HG02642 (cell line): Measurements from ENCODE around the gene COX6A1.
"Not testable (repeated sequence)": the region's sequence is repeated elsewhere in the genome, so short reads cannot be mapped to it uniquely, and the experiment has no call there.

Source experiments
- ATAC-seq: cut with Tn5 transposase; IDR thresholded peaks from one replicate; pipeline ENCODE4 v1.9.1; 2021; ENCODE audit warnings: mild to moderate bottlenecking; ENCODE audit not compliant: unreplicated experiment, poor library complexity

The COX6A1 gene

DNA sequence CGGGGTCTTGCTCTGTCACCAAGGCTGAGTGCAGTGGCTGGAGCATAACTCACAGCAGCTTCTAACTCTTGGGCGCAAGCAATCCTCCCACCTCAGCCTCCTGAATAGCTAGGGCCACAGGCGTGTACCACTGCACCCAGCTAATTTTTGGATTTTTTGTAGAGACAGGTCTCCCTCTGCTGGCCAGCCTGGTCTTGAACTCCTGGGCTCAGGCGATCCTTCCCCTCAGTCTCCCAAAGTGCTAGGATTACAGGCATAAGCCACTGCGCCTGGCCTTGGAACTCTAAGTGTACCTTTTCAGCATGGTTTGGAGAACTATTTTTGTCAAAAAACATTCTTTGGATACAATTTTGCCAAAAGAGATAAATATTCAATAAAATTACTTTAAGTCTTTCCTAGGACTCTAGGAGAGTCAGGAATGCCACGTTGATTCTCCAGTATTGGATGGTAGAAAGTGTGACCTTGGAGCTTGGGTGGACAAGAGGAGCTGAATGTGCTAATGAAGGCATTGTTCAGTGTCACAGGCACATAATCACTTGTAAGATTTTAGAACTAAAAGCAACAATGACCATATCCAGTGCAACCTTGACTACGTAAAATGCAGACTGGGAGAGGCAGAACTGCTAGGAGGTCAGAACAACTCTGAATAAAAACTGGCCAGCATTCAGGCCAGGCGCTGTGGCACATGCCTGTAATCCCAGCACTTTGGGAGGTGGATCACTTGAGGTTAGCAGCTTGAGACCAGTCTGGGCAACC lies 28.8 kb downstream of the COX6A1 start:
- no peak for ATAC-seq

DNA sequence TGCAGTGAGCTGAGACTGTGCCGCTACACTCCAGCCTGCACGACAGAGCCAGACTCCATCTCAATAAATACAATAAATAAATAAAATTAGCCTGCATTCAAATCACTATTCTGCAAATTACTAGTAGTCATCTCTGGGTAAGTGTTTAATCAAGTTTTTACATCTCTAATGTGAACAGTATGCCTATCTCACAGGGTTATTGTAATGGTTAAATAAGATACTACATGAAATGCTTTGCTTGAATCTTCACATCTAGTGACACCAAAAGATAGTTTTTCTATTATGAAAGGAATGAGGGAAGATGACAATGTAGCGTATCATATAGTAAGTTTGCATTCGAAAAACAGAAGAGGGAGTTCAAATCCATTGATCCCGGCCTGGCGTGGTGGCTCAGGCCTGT lies 29.5 kb downstream of the COX6A1 start:
- no peak for ATAC-seq

DNA sequence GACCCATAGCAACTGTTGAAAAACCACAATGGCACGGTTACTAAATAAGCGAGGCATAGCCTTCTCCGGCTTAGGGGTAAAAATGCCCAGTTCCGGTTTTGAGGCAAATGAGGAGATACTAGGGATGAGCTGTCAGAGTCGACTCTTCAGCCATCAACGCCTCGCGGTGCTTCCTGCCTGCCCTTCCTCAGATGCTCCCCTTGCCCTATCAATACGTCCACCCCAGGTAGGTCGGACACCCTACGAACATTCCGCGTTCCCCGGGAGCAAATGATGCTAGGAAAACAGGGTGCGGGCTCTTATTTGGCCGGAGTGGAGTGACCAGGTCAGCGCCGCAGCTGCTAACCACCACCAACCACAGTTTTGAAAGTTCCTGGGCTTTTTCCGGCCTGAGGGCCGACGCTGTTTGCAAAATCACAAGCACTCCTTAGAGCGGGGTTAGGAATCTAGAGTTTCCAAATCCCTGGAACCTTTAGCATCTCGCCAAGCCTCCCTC lies 30.5 kb downstream of the COX6A1 start:
- ATAC-seq, result peak; percentile 8

DNA sequence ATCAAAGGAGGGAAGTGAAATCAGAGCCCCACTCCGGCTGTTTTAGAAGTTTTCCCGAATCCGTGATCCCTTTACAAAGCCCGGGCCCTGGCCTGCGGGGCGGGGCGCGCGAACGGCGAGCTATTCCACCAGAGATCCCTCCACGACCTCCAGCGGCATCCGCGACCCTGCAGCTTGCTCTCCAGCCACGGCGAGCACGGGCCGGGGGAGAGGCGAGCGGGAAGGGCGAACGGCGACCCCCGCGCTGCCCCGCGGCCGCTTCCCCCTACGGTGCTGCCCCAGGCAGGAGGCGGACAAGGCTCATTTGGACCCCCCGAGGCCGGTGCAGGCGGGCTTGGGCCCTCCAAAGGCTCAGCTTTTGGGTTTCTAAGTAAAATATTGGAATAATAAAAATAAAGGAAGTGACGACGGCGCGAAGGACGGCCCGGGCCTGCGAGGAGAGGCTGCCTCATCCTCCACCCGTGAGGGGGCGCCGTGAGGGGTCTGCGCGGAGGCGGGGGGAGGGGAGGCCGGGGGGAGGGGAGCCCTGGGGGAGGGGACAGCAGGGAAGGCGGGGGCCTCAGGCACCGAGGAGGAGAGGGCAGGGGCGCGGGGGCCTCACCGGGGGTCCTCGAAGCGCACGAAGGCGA lies 31.0 kb downstream of the COX6A1 start:
- peak; percentile 36 for ATAC-seq

DNA sequence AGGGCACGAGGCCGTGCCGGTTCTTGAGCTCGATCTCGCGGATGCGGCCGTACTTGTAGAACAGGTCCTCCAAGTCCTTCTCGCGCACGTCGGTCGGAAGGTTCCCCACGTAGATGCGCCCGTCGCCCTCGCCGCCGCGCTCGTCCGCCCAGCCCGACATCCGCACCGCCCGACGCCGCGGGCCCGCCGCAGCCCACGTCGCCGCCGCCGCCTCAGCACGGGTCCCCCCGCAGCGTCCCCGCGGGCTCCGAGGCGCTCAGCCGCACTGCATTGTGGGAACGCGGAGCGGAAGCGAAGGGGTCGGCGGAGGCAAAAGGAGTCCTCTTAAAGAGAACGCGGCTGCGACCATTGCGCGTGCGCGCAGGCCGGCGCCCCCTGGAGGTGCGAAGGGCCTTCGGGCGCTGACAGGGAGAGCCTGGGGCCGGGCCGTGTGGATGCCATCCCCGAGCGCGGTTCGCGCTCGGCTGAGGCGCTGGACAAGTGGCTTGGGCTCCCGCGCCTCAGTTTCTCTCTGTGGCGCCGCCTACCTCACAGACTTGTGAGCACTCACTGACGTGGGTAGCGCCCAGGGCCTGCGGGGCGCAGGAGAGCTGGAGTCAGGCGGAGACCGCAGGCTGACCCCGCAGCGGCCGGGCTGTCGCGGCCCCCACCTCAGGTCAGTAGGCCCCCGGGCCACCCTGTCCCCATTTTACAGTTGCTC lies 31.7 kb downstream of the COX6A1 start, which contains the start of gene SRSF9:
TSS of gene SRSF9 (minus strand) at position 299 of the 700 bp plus-strand sequence. CDS start at position 160, 139 bp downstream.
- ATAC-seq, result peak; percentile 87

DNA sequence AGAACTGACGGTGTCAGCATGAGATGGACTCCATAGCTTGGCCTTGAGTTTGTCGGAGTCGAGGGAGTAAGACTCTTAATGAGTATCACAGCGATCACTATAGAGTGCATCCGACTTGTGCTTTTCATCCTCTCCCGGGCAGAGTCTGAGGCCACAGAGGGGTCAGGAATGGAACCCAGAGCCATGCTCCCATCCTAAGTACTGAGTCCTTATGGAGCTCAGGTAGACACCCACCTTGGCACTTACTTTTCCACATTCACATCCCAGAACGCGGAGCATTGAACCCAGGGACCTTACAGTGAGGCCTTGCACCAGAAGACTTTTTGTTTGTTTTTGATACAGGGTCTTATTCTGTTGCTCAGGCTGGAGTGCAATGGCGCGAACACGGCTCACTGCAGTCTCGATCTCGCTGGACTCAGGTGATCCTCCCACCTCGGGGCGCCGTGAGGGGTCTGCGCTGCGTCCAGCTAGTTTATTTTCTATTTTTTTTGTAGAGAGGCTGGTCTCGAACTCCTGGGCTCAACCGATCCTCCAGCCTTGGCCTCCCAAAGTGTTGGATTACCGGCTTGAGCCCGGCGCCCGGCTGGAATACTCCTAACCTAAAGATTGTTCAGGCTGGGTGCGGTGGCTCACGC lies 32.4 kb downstream of the COX6A1 start:
- peak; percentile 14 for ATAC-seq

DNA sequence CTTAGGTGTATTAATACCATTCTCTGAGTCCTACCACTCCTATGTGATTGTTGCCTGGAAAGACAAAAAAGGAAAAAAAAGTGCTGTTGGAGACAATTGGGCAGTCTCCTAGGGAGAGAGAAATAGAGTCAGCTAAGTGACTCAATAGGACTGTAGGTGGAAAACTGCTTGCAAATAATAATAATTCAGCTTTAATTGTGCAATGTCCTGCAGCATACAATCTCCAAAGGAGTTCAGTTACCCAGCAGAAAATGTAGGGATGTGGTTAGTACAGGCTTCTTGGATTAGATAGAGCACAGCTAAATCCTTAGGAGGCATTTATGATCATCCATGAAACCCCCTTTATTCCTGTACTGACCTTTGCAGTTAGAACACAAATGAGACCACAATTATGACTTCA lies 34.6 kb downstream of the COX6A1 start:
- ATAC-seq, result no peak

DNA sequence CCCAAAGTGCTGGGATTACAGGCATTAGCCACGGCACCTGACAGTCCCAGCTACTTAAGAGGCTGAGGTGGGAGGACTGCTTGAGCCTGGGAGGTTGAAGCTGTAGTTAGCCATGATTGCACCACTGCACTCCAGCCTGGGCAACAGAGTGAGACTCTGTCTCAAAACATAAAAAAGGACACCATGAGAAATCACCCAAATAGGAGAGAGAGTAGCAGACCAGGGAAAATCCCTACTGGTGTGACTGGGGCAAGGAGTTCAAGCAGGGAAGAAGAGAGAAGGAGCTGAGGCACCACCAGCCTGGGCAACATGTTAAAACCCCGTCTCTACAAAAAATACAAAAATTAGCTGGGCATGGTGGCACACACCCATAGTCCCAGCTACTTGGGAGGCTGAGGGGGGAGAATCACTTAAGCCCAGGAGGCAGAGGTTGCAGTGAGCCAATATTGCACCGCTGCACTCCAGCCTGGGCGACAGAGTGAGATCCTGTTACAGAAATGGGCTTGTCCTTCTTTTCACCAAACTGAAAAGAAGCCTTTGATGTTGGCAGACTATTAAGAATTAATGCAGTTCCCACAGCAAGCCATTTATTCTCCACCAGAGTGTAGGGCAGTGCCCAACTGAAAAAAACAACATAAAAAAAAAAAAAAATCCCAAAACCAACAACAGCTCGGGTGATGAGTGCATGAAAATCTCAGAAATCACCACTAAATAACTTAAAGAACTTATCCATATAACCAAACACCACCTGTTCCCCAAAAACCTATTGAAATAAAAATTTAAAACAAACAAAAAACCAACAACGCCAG lies 36.1 kb downstream of the COX6A1 start:
- no peak for ATAC-seq

DNA sequence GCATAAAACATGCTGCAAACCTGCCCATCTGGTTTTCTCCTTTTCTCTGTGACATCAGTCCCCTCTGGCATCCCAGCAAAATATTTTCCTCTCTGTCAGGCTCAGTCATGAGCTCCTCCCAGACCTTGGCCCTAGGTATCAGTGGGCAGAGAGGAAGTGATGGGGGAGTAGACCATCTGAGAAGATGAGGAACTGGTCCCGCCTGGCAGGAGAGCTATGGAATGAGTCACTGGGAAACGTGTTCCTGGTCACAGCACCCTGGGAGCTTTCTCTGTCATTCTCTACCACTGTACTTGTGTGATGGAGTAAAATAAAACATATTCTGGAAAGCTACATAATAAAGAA lies 36.7 kb downstream of the COX6A1 start:
- no peak for ATAC-seq

DNA sequence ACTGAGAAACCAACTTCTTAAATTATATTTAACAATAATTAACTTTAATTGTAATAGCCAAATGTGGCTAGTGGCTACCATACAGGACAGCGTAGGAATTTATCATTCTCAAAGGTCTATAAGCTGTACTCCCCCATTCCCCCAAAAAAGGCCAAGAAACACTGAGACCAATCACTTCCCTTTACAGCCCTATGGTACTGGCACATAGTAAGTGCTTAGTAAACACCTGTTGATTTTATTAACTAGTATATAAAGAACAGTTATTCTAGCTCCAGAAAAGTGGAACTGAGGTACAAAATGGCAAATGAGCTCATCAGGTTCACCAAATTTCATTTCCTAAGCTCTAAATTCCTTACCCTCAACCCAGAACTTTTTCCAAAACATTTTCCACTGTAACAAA lies 37.7 kb downstream of the COX6A1 start:
- no peak for ATAC-seq

DNA sequence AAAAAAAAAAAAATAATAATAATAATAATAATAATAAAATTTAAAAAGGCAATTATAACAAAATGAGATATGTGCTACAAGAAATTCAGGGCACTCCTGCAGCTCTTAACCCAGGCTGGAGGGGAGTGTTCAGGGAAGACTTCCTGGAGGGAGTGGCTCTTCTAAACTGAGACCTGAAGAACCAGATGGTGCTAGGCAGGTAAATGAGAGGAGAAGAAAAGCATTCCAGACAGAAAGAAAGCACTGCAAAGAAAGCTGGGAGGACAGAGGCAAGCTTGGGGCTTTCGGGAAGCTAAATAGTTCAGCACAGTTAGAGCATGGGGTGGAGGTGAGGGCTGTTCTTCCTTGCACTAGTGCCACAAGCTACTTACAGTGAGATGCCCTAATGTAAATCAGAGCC lies 41.5 kb downstream of the COX6A1 start:
- no peak for ATAC-seq

DNA sequence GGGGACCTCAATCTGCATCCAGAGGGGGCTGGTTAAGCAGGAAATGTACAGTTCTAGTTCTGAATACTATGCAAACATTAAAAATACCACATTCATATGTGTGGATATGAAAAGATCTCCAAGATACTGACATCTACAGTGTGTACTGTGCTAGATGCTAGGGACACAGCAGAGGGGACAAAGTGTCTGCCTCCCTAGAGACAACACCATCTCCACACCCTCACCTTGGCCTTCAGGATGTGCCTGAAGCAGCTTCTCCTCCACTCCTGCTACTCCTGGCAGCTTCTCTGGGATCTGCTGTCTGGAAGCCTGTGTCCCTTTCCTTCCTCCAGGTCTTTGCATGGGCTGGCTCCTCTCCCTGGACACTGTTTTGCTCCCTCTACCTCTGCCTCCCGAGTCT lies 42.3 kb downstream of the COX6A1 start:
- no peak for ATAC-seq

DNA sequence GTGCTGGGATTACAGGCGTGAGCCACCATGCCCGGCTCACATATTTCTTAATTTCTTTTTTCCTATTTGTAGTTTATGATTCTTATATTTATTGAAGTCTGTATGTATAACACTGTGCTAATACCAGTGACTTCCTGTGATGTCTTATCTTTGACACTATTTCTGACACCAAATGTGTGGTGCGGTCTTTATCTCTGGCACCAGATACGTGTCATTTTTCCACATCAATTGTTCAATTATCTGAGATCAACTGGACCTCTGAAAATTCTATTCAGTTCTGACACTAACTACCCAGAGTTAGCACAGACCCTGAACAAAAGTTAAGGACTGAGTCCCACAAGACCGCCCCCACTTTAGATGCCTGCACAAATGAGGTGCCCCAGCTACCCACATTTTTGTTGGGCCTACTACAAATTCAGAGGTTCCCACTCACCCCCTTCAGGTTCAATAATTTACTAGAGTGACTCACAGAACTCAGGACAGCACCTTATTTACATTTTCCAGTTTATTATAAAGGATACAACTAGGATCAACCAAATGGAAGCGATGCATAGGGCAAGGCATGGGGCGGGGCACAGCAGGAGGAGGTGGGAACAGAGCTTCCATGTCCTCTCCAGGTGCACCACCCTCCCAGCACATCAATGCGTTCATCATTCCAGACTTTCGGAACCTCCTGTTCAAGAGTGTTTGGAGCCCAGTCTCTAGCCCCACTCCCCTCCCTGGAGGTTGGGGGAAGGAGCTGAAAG lies 43.3 kb downstream of the COX6A1 start:
- no peak for ATAC-seq

DNA sequence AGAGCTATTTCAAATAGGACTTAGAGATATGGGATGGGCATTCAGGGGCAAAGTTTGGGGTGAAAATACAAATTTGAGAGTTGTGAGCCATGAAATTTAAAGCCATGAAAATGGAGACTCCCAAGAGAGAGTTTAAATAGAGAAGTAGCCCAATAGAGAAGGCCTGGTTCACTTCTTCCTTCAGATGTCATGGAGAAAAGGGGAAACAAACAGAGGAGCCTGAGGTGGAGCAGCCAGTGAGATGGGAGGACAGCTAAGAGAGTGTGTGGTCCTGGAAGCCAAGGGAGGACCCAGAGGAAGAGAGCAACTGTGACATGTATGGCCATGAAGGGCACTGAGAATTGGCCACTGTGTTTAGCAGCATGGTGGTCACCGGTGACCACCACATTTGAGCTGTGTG lies 45.7 kb downstream of the COX6A1 start:
- no peak for ATAC-seq

DNA sequence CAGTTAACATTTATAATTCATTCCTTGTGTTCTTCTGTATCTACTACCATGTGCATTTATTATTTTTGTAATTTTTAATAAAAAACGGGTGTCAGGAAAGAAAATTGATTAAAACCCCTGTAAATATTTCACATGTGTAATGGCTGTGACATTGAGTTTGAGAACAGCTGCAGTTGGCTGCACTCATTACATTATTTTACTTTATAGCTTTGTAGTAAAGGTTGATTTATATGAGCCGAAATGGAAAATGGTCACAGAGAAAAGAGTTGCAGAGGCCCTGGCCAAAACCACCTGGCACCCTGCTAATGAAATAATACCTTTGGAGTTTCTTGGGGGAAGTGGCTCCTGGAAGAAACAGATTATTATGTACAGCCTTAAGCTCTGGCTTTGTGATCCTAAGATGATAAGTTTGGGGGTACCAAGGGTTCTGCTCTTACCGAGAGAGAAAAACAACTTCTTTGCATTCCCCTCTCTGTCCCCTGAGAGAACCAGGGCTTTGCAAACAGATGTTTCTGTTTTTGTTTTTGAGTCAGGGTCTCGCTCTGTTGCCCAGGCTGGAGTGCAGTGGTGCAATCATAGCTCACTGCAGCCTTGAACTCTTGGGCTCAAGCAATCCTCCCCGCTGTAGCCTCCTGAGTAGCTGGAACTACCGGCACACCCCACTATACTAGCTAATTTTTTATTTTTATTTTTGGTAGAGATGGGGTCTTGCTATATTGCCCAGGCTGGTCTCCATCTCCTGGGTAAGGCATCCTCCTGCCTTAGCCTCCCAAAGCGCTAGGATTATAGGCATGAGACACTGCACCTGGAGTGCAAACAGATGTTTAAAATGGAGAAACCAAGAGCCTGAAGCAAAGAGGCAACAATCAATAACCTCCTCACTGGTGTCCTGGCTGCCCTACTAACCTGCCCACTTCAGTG lies 48.3 kb downstream of the COX6A1 start:
- no peak for ATAC-seq

DNA sequence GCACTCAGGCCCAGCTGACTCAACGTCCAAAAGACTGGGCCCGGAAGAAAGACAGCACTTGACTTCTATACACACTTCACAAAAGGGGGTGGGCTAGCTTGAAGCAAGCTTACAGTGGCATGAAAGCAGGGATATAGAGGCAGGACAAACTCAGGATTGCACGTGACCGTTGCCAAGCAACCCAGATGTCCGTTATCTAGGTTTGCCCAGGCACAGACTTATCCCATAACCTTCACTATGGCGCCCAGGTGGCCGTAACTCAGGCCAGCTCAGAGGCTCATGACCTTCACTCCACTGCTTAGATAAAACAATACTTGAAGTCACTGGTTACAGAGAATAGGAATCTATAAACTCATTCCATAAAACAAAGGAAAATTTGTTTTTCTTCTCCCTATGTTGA lies 49.6 kb downstream of the COX6A1 start:
- ATAC-seq, result not testable (repeated sequence)

DNA sequence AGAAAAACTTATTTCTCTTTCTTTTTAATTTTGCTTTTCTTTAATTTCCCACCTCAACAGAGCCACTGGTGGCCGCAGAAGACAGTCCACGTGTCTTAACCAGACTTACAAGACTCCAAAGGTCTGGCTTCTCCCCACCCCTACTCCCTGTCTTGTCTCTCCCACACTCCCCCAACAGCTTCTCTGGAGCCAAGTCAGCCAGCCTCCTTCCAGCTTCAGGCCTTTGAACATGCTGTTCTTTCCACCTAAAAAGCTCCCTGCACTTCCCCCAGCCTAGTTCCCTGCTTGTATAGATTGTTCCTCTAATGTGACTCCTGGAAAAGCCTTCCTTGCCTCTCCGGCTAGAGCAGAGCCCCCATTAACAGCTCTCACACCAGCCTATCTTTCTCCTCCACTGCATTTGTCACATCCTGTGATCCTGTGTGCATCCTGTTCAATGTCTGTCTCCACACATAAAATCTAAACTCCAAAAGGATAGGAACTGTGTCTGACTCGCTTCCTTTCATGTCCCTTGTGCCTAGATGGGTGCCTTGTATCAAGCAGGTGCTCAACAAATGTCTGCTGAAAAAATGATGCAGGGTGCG lies 50.2 kb downstream of the COX6A1 start:
- no peak for ATAC-seq

DNA sequence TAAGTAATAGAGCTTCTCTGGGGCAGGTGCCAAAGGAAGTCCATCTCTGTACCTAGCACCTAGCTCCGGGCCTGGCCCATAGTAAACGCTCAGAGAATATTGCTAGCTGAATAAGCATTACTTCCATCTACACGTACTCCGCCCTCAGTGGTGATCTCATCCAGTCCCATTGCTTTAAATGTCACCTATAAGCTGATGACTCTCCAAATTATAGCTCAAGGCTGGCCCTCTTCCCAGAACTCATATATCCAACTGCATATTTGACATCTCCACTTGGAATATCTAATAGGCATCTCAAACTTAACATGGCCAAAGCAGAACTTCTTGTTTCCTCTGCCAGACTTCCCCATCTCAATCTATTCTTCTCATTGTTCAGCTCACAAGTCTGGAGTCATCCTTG lies 51.1 kb downstream of the COX6A1 start:
- no peak for ATAC-seq
